Ovary (tissue), 3 donors: Measurements from ENCODE around the gene DAB2.

ENCODE experiments used
- CTCF ChIP-seq, 3 donors: fragments of 450-650 bp in 2 of 3; fragments of 200-600 bp in 1 of 3; IDR thresholded peaks; one replicate each; pipeline versions ENCODE4 v1.5.1 to v1.8.0; 2016 to 2022; ENCODE audit warnings: antibody characterized with exemption in 3 of 3, mild to moderate bottlenecking in 1 of 3
- EP300 ChIP-seq: sonication (generic); formaldehyde crosslinking; IDR thresholded peaks from one replicate; pipeline ENCODE4 v1.6.1; 2017; ENCODE audit warnings: antibody characterized with exemption
- POLR2A ChIP-seq: fragments of 450-650 bp; IDR thresholded peaks from one replicate; pipeline ENCODE4 v1.6.1; 2017; ENCODE audit warnings: antibody characterized with exemption, mild to moderate bottlenecking, moderate library complexity
- donor health status: DM: no; HTN: no; CAD: no.

- TF ChIP-seq CTCF (IDR thresholded peaks at IDR 0.05): no peak
- no peak for TF ChIP-seq POLR2A
- TF ChIP-seq EP300: no peak
Observed at GRCh38 chr5:39413771-39414170, 11.0 kb downstream of the DAB2 start.
